IgD-negative memory B cell (primary cell): ENCODE measurements around the gene ALDH9A1. TPM values are rescaled to one million over a fixed set of nuclear protein-coding genes. Genes with fewer than 3 reads are reported as not detected.
"Not testable (repeated sequence)": the region's sequence is repeated elsewhere in the genome, so short reads cannot be mapped to it uniquely, and the experiment has no call there.

Experiments used
- H3K27ac Mint-ChIP-seq, 3 donors: one replicate each; pipeline ENCODE4 v1.8.0; 2020 to 2022; ENCODE audit warnings: mild to moderate bottlenecking in 3 of 3, mixed read lengths in 3 of 3, moderate library complexity in 1 of 3
- H3K27me3 Mint-ChIP-seq: one replicate; pipeline ENCODE4 v1.8.0; 2021; ENCODE audit warnings: mixed read lengths
- H3K36me3 Mint-ChIP-seq: one replicate; pipeline ENCODE4 v1.8.0; 2020; ENCODE audit warnings: mild to moderate bottlenecking, mixed read lengths
- H3K4me1 Mint-ChIP-seq, 3 donors: one replicate each; pipeline ENCODE4 v1.8.0; 2020 to 2022; ENCODE audit warnings: mixed read lengths in 3 of 3, mild to moderate bottlenecking in 1 of 3
- H3K4me3 Mint-ChIP-seq, 4 donors: one replicate each; pipeline ENCODE4 v1.8.0; 2020 to 2022; ENCODE audit warnings: mild to moderate bottlenecking in 4 of 4, mixed read lengths in 4 of 4, moderate library complexity in 3 of 4
- H3K9me3 Mint-ChIP-seq, 3 donors: one replicate each; pipeline ENCODE4 v1.8.0; 2020 to 2021; ENCODE audit warnings: mixed read lengths in 3 of 3, mild to moderate bottlenecking in 1 of 3
- polyA plus RNA-seq: library from polyadenylated mRNA; unstranded; fragments of 300-500 nt; fragmentation: Illumina TruSeq; gene quantifications from one replicate; pipeline ENCODE4 v1.2.3, GENCODE V29; 2021

Gene ALDH9A1
- polyA plus RNA-seq, 1 donor from 2014 or later: 92.4 TPM

- H3K27me3 Mint-ChIP-seq, H3K27ac Mint-ChIP-seq, H3K36me3 Mint-ChIP-seq, H3K9me3 Mint-ChIP-seq: not testable (repeated sequence)
- peak overlapping the region in 1 of 4 donors; percentile 61 for H3K4me3 Mint-ChIP-seq
- H3K4me1 Mint-ChIP-seq: peaks cover 6 to 13% (median 7%) of the 10 kb centered on the region in 3 donors
These were observed 3.6 kb upstream of the ALDH9A1 start for GRCh38 chr1:165701922-165702321.

GRCh38 chr1:165699577-165699976, 1.2 kb upstream of the ALDH9A1 start:
- peaks cover 1% of the 10 kb centered on the region for H3K36me3 Mint-ChIP-seq
- peak overlapping the region; percentile 16 to 77 (median 20) for H3K4me3 Mint-ChIP-seq
- peaks cover 16 to 24% (median 21%) of the 10 kb centered on the region in 3 donors for H3K4me1 Mint-ChIP-seq
- H3K27me3 Mint-ChIP-seq: peaks cover 2% of the 10 kb centered on the region
- peak overlapping the region in 2 of 3 donors; percentile 21 to 55 for H3K27ac Mint-ChIP-seq
- no peaks in the 10 kb centered on the region for H3K9me3 Mint-ChIP-seq

DNA sequence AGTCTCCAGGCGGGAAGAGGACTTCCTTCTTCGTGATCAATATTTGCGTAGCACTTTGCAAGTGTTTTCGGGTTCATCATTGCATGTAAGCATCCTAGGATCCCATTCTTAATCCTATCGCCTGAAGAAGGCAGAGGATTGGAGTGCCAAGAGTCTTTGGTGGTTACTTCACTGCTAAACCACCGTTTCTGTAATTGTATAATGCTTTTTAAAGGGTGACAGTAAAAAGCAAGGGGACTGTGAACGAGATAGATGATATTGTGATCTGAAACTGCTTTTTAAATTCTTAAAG, 345 bp upstream of the ALDH9A1 start:
- Mint-ChIP-seq H3K36me3 (peaks cover 1% of the 10 kb centered on the region), H3K9me3 (no peaks in the 10 kb centered on the region), H3K4me1 (peaks cover 16 to 24% (median 21%) of the 10 kb centered on the region in 3 donors), H3K4me3 (peak overlapping the region; percentile 91 to 100 (median 98)), H3K27me3 (no peaks in the 10 kb centered on the region), H3K27ac (peak overlapping the region; percentile 83 to 98 (median 97))

DNA sequence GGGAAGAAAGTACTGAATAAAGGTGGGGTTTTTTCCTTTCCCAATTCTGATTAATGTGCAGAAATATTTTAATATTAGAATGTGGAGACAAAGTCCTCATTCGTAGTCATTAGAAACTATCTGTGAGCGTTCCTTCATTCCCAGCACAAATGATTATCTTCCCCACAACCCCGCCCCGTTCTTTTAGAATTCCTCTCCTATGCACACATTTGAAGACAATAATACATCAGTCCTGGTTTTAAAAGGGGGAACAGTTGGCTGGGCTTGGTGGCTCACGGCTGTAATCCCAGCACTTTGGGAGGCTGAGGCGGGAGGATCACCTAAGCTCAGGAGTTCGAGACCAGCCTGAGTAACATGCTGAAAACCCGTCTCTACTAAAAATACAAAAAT, 876 bp downstream of the ALDH9A1 start:
- H3K27me3 Mint-ChIP-seq: no peaks in the 10 kb centered on the region
- no peaks in the 10 kb centered on the region for H3K9me3 Mint-ChIP-seq
- H3K4me1 Mint-ChIP-seq: peaks cover 16 to 24% (median 21%) of the 10 kb centered on the region in 3 donors
- H3K4me3 Mint-ChIP-seq: peak overlapping the region; percentile 91 to 100 (median 98)
- peaks cover 1% of the 10 kb centered on the region for H3K36me3 Mint-ChIP-seq
- peak overlapping the region; percentile 83 to 98 (median 97) for H3K27ac Mint-ChIP-seq

DNA sequence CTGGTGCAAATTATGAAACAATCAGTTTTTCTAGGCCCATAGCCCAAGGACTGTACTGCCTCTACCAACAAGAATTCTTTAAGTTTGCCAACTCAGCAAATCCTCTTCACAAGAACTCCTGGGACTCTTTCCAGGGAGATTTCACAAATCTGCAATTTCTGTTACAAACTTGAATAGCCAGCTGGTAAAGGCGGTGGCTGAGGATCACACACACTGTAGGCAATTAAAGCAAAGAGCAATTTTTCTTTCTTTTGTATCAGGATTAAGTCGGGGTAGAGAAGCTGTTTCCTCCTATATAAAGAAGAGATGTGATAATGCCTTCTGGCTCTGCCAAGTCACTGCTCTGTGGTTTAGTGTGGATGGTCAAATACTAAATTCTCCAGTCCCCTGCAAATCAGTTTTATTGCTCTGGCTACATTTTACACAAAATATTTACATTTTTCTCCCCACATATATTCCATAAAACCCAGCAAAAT, 1.7 kb downstream of the ALDH9A1 start:
- Mint-ChIP-seq H3K4me3 (peak overlapping the region; percentile 58 to 99 (median 94)), H3K27ac (peak overlapping the region; percentile 82 to 98 (median 83)), H3K36me3 (peaks cover 5% of the 10 kb centered on the region), H3K4me1 (peaks cover 16 to 28% (median 21%) of the 10 kb centered on the region in 3 donors), H3K27me3 (no peaks in the 10 kb centered on the region), H3K9me3 (no peaks in the 10 kb centered on the region)

GRCh38 chr1:165695031-165695430, 3.3 kb downstream of the ALDH9A1 start:
- H3K36me3 Mint-ChIP-seq: peaks cover 10% of the 10 kb centered on the region
- H3K27ac Mint-ChIP-seq: no peak overlapping the region
- no peaks in the 10 kb centered on the region for H3K27me3 Mint-ChIP-seq
- peaks cover 16 to 31% (median 21%) of the 10 kb centered on the region in 3 donors for H3K4me1 Mint-ChIP-seq
- no peaks in the 10 kb centered on the region for H3K9me3 Mint-ChIP-seq
- H3K4me3 Mint-ChIP-seq: peak overlapping the region in 1 of 4 donors; percentile 54

DNA sequence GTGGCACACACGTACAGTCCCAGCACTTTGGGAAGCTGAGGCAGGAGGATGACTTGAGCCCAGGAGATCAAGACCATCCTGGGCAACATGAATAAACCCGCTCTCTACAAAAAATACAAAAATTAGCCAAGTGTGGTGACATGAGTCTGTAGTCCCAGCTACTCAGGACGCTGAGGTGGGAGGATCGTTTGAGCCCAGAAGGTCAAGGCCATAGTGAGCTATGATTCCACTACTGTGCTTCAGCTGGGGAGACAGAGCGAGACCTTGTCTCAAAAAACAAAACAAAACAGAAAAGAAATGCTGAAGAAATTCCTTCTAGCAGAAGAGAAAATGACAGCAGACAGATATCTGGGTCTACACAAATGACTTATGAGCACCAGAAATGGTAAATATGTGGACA, 10.3 kb downstream of the ALDH9A1 start:
- no peaks in the 10 kb centered on the region for H3K9me3 Mint-ChIP-seq
- H3K27ac Mint-ChIP-seq: no peak overlapping the region
- peaks cover 22 to 36% (median 24%) of the 10 kb centered on the region in 3 donors for H3K4me1 Mint-ChIP-seq
- H3K36me3 Mint-ChIP-seq: peaks cover 14% of the 10 kb centered on the region
- H3K27me3 Mint-ChIP-seq: no peaks in the 10 kb centered on the region
- peak overlapping the region in 1 of 4 donors; percentile 71 for H3K4me3 Mint-ChIP-seq

DNA sequence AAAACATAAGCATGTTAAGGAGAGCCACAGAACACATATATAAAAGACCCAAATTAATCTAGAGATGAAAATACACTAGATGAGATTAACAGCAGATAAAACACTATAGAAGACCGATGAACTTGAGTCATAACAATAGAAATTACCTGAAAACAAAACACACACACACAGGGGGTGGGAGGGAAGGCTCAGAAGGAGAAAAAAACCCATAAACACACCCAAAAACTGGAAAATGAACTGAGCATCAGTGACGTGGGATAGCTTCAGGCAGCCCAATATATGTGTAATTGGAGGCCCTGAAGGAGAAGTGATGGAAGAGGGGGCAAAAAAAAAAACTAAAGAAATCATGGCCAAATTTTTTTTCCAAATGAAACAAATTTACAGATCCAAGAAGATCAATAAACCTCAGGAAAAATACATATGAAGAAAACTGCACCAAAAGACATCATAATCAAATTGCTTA, 11.4 kb downstream of the ALDH9A1 start:
- Mint-ChIP-seq H3K4me1 (peaks cover 22 to 34% (median 24%) of the 10 kb centered on the region in 3 donors), H3K27ac (peak overlapping the region; percentile 16 to 90 (median 47)), H3K4me3 (peak overlapping the region; percentile 3 to 79 (median 60)), H3K27me3 (no peaks in the 10 kb centered on the region), H3K9me3 (no peaks in the 10 kb centered on the region), H3K36me3 (peaks cover 14% of the 10 kb centered on the region)

GRCh38 chr1:165686121-165686970, 12.0 kb downstream of the ALDH9A1 start:
- H3K9me3 Mint-ChIP-seq: no peaks in the 10 kb centered on the region
- H3K27me3 Mint-ChIP-seq: no peaks in the 10 kb centered on the region
- H3K36me3 Mint-ChIP-seq: peaks cover 11% of the 10 kb centered on the region
- peak overlapping the region; percentile 37 to 90 (median 55) for H3K27ac Mint-ChIP-seq
- peak overlapping the region; percentile 13 to 79 (median 60) for H3K4me3 Mint-ChIP-seq
- H3K4me1 Mint-ChIP-seq: peaks cover 23 to 31% (median 24%) of the 10 kb centered on the region in 3 donors

DNA sequence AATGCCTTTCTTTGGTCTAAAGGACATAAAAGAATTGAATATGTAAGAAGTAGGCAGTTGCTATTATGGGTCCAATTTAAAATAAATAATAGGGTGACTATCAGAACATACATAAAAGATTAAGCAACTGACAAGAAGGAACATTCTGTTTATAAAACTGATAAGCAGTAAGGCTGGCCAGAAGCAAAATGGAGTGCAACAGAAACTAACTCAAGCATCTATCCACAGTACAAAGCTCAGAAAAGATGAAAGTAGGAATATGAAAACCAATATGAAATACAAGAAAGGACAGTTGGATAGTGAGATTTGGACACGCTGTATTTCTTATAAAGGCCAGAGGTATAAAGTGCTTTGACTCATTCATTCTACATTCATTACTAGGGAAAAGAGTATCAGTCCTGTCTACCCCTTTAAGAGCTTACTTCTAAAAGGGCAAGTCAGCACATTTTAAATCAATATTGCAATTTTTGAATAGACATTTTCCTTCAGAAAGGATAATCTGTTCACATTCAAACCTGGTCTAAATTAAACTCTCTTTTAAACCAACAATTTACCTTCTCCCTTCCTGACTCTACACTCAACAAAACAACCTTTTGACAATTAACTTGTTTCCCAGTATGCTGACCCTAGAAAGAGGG, 14.4 kb downstream of the ALDH9A1 start:
- no peak overlapping the region for H3K4me3 Mint-ChIP-seq
- no peaks in the 10 kb centered on the region for H3K9me3 Mint-ChIP-seq
- H3K36me3 Mint-ChIP-seq: peaks cover 15% of the 10 kb centered on the region
- no peaks in the 10 kb centered on the region for H3K27me3 Mint-ChIP-seq
- H3K27ac Mint-ChIP-seq: peak overlapping the region in 1 of 3 donors; percentile 12
- peaks cover 23 to 29% (median 24%) of the 10 kb centered on the region in 3 donors for H3K4me1 Mint-ChIP-seq

GRCh38 chr1:165680773-165681172, 17.6 kb downstream of the ALDH9A1 start:
- H3K4me3 Mint-ChIP-seq, H3K27ac Mint-ChIP-seq: not testable (repeated sequence)
- H3K36me3 Mint-ChIP-seq: peaks cover 22% of the 10 kb centered on the region

GRCh38 chr1:165680303-165680702, 18.1 kb downstream of the ALDH9A1 start:
- no peaks in the 10 kb centered on the region for H3K9me3 Mint-ChIP-seq
- peaks cover 22% of the 10 kb centered on the region for H3K36me3 Mint-ChIP-seq
- H3K4me1 Mint-ChIP-seq: peaks cover 6 to 9% (median 8%) of the 10 kb centered on the region in 3 donors
- H3K4me3 Mint-ChIP-seq: no peak overlapping the region
- H3K27ac Mint-ChIP-seq: no peak overlapping the region
- no peaks in the 10 kb centered on the region for H3K27me3 Mint-ChIP-seq

More at GRCh38 chr1:165680773-165681172, 17.6 kb downstream of the ALDH9A1 start:
- H3K27me3 Mint-ChIP-seq, H3K9me3 Mint-ChIP-seq: not testable (repeated sequence)
- H3K4me1 Mint-ChIP-seq: peaks cover 9 to 14% (median 12%) of the 10 kb centered on the region in 3 donors

DNA sequence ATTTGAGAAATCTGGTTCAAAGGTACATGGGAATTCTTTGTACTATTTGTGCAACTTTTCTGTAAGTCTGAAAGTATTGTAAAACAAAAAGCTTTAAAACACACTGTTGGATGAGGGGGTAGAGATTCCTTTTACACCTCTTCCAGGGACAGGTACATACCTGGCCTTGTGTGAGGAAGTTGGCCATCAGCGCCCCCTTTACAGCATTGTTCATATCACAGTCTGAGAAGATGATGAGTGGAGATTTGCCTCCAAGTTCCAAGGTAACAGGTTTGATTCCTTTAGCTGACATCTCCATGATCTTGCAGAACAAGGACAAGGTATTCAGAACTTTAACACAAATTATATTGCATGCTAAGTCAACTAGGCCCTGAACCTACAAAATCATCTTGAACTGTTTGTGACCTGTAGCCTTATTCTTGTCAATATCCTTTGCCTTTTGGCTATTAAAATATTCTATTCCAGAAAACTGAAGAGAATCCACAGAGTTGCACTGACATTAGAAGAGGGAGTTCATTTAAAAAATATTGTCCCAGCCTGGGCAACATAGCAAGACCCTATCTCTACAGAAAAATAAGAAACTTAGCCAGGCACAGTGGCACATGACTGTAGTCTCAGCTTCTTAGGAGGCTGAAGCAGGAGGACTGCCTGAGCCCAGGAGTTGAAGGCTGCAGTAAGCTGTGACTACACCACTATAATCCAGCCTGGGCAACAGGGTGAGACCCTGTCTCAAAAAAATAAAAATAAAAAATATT, 18.9 kb downstream of the ALDH9A1 start:
- no peaks in the 10 kb centered on the region for H3K9me3 Mint-ChIP-seq
- peaks cover 24% of the 10 kb centered on the region for H3K36me3 Mint-ChIP-seq
- no peaks in the 10 kb centered on the region for H3K27me3 Mint-ChIP-seq
- no peak overlapping the region for H3K27ac Mint-ChIP-seq
- H3K4me3 Mint-ChIP-seq: no peak overlapping the region
- H3K4me1 Mint-ChIP-seq: peaks cover 2 to 8% (median 3%) of the 10 kb centered on the region in 3 donors

GRCh38 chr1:165678509-165678908, 19.9 kb downstream of the ALDH9A1 start:
- no peak overlapping the region for H3K27ac Mint-ChIP-seq
- no peaks in the 10 kb centered on the region for H3K27me3 Mint-ChIP-seq
- no peak overlapping the region for H3K4me3 Mint-ChIP-seq
- H3K36me3 Mint-ChIP-seq: peaks cover 22% of the 10 kb centered on the region
- H3K9me3 Mint-ChIP-seq: no peaks in the 10 kb centered on the region
- H3K4me1 Mint-ChIP-seq: peaks cover 0 to 5% (median 1%) of the 10 kb centered on the region in 3 donors
